ENCODE results near the gene SYT1. TPM values are rescaled to one million over a fixed set of nuclear protein-coding genes. Genes with fewer than 3 reads are reported as not detected.

Gene SYT1
- total and polyA plus RNA-seq, 2 of the 4 experiments (the other 2 are of a cell fraction), result 2.8 to 3.0 TPM

DNA sequence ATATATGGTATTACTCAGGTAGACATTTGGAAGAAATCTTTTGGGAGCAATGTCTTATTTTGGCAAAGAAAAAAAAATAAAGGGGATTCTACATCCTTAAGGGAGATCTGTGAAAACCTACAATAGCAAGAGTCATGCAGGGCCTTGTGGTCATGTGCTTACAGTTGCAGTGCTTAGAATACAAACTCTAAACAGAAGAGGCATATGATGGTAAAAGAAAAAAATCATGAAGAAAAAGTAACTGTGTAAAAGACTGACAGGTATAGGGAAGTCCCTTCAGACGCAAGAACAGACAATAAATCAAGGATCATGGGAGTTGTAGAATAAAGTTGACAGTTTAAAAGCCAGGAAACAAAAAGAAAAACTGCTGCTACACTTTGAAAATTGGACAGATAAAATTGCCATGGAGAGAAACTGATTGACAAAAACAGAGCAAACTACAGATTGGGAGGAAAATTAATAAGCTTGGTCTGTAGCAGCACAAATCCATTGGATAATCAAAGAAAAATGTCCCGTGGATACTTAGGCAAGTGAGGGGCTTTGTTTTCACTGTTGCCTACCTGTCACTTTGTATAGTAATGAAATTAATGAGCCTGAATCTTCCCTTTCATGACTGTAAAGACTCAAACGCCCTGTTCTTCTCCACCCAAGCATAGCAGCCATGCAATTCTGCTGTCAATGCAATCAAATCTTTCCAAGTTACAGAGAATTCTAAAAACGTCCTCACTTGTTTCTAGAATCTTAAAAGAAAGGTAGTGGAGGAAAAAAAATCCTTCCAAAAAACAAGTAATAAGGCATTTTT is 402.0 kb downstream of the SYT1 start:
- H3K9me3 ChIP-seq (ENCODE audit: control insufficient read depth, insufficient read depth, low read length), result no peaks in the 10 kb centered on the region
- H2AK9ac ChIP-seq (replicated peaks; ENCODE audit: low read depth, low read length, poor library complexity), result no peak overlapping the region
- no peak overlapping the region for H3K9ac ChIP-seq (ENCODE audit: low read depth, low read length)
- no peak overlapping the region for H3K27ac ChIP-seq (ENCODE audit: insufficient read depth, low read length)
- H3K79me1 ChIP-seq (ENCODE audit: low read depth in 1 of 2, low read length in 2 of 2), result no peaks in the 10 kb centered on the region
- no peak overlapping the region for H2BK5ac ChIP-seq (ENCODE audit: low read depth, low read length, poor library complexity, severe bottlenecking)
- BruUV-seq (replicated peaks), result no TSS peak
- H3K56ac ChIP-seq (ENCODE audit: extremely low read depth, insufficient read depth, low read length), result no peak overlapping the region
- H3K4me1 ChIP-seq (ENCODE audit: control insufficient read depth, insufficient read depth, low read length), result no peaks in the 10 kb centered on the region
- ChIA-PET CTCF (interaction anchor here (0.7 kb wide), 1 partner anchor 27 kb away, joined by 3 read pairs; no protein-coding TSS in a partner anchor), POLR2A (ENCODE audit: unreplicated experiment) (no interaction called here)
- H2BK20ac ChIP-seq (ENCODE audit: low read depth, low read length), result no peak overlapping the region
- no peaks in the 10 kb centered on the region for H4K20me1 ChIP-seq (ENCODE audit: insufficient read depth, low read length)
- in situ Hi-C loops (cut with MboI; ENCODE audit: low sequenced_read_pairs) (no loop called here), dilution Hi-C loops (cut with HindIII; ENCODE audit: low sequenced_read_pairs, unreplicated experiment) (no loop called here), intact Hi-C loops (cut with micrococcal nuclease) (no loop called here)
- no peak overlapping the region for H2BK120ac ChIP-seq (ENCODE audit: low read depth, low read length)
- no peak overlapping the region for H2BK15ac ChIP-seq (ENCODE audit: low read depth, low read length)
- H3K36me3 ChIP-seq (ENCODE audit: control insufficient read depth, insufficient read depth, low read length), result no peaks in the 10 kb centered on the region
- H3K4me3 ChIP-seq (ENCODE audit: insufficient read depth, low read depth, low read length), result no peak overlapping the region
- H2AK5ac ChIP-seq (ENCODE audit: low read depth, low read length), result no peak overlapping the region
- H3K23ac ChIP-seq (ENCODE audit: low read depth, low read length), result no peak overlapping the region
- TF ChIP-seq POLR2A (IDR thresholded peaks at IDR 0.05; ENCODE audit: low read depth, low read length) (no peak), RFX5 (IDR thresholded peaks at IDR 0.05; ENCODE audit: low read depth, low read length) (no peak), USF2 (IDR thresholded peaks at IDR 0.05; ENCODE audit: low read depth, low read length) (no peak), RAD21 (IDR thresholded peaks at IDR 0.05; ENCODE audit: low read length) (no peak)
- H3K9me1 ChIP-seq (ENCODE audit: insufficient read depth, low read length), result no peaks in the 10 kb centered on the region
- H4K8ac ChIP-seq (ENCODE audit: low read depth in 2 of 2, low read length in 2 of 2), result no peak overlapping the region
- DNase-seq, result no peak
- no peak overlapping the region for H4K91ac ChIP-seq (ENCODE audit: insufficient read depth, low read depth, low read length)
- H3K4me2 ChIP-seq (ENCODE audit: low read depth, low read length), result no peak overlapping the region
- no peak for ATAC-seq (ENCODE audit: low read depth)
- no peak overlapping the region for H3K14ac ChIP-seq (replicated peaks; ENCODE audit: low read depth, low read length)
- no peaks in the 10 kb centered on the region for H3K27me3 ChIP-seq (ENCODE audit: control insufficient read depth, insufficient read depth, low read length)
- no peak overlapping the region for H3K4ac ChIP-seq (ENCODE audit: low read depth, low read length)
- WGBS, 2 experiments (ENCODE audit: extremely low coverage in 2 of 2, insufficient read length in 1 of 2), result no CpG with 5 or more reads among the region's 4 CpGs
- no peak overlapping the region for H2AFZ ChIP-seq (replicated peaks; ENCODE audit: low read length, poor library complexity)
- no peak overlapping the region for H3K18ac ChIP-seq (ENCODE audit: low read depth, low read length)
- H4K5ac ChIP-seq (ENCODE audit: low read depth, low read length), result no peak overlapping the region
